Measurements from ENCODE around the gene DHX29.

Gene DHX29

DNA sequence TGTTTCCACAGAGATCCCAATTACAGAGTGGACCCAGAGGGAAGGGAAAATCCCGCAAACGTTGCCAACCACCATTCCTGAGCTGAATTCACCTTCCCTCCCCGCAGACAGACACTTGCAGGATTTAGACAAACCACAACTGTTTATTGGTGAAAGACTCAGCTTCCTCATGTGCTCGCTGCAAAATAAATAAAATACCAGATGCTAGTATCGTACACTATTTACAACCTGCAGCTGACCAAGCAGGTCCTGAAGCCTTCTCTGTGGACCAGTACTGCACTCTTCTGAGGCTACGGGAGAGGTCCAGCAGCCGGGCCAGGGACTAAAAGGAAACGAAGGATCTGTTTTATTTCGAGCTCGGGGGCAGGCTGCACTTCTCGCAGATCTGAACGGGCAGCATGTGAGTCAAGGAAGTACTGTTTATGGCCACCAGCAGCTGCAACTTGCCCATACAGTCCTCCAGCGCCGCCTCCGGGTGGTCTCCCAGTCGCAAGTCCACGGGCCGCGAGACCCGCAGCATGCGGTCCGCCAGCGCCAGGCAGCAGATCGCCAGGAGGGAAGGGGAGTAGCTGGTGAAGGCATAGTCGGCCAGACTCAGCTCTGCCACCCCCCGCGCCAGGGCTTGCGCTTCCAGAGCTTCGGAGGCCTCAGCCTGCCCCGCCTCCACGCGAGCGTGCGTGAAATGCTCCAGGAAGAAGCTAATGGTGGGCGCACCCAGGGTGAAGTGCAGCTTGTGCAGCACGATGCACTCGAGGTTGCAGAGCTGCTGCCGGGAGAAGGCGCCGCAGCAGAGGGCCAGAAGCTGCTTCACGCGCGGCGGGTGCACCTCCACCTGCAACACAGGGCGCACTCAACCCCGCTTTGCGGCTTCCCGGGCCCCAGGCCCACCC is 76.2 kb downstream of the DHX29 start:
- no peak for FAIRE-seq

DNA sequence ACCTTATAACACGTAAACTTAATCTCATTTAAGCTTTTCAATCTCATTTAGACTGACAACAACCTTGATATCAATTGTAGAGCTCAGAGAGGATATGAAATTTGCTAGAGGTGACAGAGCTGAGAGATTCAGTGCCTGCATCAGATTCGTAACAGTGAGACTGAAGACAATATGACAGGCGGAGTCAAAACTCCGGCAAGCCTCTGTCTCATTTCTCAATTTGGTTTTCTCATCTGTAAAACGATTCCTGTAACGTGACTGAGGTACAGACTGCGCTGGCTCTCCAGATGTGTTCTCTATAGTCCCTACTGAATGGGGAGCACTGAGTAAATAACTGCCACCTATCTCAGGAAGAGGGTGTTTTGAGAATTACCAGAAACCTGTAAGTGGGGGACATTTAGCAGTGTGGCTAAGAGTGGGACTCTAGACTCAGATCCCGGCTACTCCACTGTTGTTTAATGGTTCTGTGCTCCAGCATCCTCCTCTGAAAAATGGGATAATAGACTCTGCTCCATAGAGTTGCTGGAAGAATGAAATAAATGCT is 77.3 kb downstream of the DHX29 start:
- no peak for FAIRE-seq

DNA sequence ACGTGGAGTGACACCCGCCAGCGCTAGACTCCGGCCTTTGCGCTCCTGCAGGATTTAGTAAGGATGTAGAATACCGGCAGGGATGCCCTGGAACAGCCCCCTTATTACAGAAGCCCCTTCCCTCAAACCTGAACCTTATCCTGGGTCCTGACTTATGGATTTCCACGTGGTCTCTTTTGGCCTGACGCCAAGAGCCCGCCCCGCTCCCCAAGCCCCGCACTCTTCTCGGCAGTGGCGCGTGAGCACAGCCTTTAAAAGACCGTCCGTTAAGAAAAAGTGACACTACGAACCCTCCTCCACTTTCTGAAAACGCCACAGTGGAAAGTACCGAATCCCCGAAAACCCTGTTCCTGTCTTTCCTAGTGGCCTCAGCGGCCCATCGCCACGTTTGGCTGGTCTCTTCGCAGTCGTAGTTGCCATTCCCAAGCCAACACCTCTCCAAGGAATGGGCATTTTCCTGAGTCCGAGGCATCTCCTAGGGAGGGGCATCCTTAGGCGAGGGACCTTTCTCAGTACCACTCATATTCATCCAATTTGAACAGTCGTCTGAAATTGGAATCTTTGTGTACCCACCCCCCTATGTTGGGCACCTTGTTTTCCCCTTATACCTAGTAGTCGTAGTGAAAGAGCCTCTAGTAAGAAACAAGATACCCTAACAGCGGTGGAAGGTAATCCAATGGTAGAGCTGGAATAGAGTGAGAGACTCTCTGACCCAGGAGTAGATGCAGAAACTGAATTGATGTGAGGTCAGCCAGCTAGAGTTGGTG is 79.6 kb downstream of the DHX29 start:
- no peak for FAIRE-seq

DNA sequence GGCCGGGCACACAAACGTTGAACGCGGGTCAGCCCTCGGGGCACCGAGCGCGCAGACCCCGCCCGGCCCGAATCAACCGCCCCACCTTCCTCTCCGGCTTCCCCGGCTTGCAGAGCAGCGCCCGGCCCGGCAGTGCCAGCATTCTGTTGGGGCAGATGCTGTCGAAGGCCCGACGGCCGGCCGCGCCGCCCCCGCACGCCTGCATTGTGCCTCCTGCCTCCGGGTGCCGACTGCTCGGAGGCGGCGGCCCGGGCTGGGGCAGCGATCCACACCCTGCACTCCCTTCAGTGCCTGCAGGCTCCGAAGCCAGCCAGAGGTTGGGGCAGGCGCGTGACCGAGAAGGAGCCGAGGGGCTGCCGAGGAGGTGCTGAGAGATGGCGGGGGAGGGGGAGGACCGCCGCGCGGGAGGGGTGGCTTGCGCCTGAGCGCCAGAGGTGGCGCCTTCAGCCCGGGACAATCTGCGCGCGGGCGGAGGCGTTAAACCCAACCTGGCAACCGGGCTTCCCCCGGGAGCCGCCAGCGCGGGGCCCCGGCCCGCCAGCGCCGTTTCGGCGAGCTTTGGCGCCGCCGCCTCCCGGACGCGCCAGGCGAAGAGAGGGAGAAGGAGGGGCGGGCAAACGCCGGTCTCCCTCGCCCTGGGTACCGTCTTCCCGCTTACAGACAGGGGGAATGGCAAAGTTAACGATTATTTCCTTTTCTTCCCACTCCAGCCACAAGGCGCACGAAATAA is 80.4 kb downstream of the DHX29 start, which contains the start of gene MCIDAS:
Gene MCIDAS (minus strand): TSS at position 382 of the 730 bp plus-strand sequence. CDS start 177 bp downstream, at position 205.
- no peak for FAIRE-seq

DNA sequence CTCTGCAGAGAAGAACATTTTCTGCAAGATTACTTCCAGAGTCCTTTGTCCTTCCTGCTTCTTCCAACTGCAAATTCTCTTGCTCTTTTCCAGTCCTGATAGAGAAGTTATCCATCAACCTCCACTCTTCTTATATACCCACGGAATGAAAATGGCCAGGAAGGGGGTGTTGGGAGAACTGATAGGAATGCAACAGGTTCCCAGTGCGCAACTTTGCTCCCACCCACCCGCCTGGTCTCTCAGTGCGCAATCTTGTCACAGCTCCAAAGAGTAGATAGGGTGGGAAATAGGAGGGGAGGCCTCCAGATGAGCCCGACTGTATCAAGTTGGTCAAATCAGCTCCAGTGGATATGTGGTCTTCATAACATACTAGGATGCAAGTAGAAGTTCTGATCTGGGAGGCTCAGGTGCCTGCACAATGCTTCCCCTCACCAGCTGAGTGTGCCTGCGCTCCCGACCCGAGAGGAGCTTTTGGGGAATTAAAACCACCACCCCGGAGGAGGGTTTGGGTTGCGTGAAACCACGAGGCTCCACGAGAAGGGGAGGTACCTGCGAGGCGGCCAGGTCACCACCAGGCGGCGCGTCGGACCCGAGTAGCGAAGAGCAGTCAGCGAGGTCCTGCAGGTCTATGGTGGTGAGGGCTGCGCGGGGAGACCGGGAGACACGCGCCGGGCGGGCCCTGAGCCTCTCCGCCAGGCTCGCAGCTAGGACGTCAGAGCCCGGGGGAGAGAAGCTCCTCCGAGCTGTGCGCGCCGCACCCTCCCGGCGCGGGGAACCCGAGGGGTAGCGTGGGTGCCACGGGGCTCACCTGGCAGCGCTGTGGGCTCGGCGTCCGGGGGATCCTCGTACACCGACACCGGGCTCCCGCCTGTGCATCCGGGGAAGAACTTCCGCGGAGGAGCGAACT is 81.2 kb downstream of the DHX29 start:
- FAIRE-seq: no peak

DNA sequence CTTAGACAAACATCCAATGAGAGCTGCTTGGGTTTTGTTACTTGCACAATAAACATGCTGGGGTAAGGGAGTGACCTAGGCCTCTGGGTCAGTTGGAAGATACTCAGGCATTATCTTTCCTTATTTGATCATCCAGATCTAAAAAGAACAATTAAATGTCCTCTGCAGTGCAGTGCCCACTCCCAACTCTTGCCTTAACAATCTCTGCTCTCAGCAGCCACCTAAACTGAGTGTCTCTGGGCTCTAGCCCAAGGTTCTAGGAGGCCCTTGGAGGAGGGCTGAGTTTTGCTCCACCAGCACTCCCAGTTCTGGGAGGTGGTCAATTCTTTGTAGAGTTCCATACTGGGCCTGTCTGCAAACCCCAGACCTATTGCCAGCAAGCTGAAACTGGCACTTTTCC is 82.1 kb downstream of the DHX29 start:
- no peak for FAIRE-seq

DNA sequence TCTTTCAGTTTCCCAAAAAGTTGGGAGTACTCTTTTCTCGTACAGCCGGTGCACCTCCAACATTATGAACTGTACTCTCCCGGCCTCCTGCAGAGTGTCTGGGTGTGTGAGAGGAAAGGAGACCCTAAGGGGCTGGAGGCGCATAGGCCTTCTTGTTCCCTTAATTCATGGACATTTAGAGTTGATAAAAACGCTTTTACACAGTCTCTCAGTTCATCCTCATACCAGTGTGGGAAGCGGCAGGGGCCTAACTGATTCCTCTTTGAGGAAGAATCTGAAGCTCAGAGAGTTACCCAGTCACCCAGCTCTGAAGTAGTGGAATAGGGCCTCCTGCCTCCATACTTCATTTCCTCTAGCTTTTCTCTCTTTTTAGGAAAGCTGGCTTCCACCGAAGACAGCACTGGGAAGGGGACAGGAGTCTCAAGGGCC is 83.7 kb downstream of the DHX29 start:
- FAIRE-seq: no peak

DNA sequence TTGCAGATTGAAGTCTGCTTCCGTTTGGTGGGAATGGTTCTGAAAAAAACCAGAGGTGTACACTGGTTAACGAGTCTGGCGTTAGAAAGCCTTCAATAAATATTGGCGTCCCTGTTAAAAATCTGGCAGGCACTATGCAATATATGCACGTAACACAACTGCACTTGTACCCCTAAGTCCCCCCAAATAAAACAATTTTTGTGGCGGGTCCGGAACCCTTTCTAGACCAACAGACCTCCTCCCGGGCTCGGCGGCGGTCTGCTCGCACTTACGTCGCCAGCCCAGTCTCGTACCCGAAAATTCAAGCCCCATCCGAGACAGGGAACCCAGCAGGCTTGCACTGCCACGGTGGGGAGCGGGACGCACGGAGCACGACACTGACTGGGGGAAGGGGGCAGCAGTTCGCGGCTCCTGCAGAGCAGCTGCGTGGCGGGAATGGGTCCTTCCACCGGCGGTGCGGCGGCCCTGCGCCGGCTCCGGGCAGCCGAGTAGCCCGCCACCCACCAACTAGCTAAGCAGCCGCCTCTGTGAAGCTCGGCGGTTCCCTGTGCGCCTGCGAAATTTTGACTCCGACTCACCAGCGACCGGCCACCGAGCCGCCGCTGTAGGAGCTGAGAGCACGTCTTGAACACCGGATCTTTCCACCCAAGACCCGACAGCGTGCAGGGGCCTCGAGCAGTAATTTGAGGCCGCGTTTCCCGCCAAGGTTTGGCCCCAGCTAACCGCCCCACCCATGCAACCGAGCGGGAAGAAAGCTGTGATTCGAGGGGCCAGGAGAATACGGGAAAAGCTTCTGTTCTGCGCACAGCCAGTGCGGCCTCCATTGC is 84.3 kb downstream of the DHX29 start:
- FAIRE-seq: no peak

DNA sequence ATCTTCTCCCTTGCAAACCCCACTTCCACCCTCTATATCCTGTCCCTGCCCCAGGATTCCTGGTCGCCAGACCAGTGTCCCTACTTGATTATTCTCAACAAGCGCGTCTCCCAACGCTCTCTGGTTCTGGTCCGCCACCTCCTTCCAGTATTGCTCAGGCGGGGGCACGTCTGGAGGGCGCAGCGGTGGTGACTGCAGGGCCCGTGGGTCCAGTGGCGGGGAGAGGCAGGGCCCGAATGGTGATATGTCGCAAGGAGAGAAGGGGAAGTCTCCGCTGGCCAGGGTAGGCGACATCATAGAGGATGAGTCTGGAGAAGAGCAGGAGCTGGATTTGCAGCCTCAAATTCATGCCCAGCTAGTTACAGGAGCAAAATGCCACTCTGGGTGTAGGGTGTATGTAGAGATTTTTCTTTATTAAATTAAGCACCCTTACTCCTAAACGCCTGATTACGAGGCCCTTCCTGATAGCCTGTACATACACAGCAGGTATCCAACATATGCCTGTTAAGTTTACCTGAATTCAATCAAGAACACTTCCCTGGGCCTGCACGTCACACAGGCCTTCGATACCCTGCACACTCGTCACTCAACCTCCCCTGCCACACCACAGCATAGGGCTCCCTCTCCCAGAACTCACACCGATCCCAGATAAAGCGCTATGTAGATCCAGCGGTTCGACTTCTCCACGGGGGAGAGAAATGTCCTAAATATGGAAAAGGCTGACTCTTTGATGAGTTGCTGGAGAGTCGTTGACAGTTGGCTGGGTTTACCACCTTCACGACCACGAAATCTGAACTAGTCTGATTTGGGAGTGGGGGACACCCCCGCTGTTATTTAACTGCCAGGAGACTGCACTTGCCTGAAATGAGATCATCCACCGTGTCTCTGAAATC is 85.2 kb downstream of the DHX29 start:
- no peak for FAIRE-seq

DNA sequence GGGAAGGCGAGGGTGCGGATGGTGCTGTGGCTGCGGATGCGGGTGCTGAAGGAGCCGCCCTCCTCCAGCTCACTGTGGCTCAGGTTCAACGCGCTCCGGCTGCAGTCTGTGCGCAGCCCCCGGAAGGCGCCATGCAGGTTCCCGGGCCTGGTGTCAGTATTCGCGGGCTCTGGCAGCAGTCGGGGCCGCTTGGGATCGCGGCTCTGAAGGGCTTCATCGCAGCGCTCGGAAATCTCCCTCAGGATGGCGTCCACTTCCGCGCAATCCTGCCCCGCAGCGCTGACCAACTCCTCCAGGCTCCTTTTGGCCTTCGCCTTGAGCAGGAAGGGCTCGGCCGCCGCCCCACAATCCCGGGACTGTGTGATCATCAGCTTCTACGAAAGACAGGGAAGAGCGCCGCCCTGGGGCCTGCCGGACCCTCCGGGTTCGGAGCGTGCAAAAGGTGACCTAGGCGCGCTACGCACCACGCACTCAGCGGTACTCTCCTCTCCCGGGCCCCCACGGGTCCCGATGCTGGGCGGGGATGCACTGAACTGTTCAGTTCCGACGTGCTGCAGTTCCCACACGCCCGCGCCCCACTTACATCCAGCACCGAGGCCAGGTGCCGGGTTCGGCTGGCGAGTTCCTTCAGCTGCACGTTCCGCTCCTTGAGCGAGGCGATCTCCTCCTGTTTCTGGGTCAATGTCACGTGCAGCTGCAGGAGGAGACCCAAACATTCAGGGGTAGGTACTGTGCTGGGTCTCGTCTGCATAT is 86.9 kb downstream of the DHX29 start:
- FAIRE-seq: no peak

DNA sequence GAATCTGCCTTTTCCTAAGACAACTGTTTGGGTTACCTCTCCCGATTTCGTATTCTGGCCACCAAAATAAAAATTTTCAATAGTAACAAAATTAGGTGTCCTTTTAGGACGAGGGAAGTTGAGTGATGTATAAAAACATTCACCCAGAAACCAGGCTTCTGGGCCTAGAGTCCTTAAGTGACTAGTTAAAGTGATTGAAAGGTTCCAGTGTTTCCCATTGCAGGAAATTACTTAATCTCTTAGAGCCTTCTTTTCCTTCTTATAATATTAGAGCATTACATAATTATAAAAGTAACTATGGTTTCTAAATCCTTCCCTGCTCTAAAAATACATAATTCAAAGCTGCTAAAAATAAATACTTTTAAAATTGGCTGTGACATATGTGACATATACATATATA is 87.7 kb downstream of the DHX29 start:
- FAIRE-seq: no peak

DNA sequence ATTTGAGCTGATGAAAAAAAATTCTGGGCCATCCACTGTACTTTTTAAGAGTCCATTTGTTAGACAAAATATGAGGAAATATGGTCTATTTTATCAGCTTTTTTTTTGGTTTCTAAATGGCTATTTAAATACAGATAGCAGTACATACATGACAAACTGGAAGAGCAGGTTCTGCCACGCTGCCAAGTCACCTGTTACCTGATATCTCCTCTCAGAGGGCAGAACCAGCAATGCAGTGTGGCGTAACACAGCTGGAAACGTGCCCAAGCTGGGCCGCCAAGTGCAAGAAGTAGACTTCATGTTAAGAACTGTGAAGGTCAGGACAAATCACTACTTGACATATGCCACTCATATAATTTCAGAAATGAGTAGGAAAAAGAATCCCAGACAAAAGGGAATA is 88.5 kb downstream of the DHX29 start:
- no peak for FAIRE-seq

DNA sequence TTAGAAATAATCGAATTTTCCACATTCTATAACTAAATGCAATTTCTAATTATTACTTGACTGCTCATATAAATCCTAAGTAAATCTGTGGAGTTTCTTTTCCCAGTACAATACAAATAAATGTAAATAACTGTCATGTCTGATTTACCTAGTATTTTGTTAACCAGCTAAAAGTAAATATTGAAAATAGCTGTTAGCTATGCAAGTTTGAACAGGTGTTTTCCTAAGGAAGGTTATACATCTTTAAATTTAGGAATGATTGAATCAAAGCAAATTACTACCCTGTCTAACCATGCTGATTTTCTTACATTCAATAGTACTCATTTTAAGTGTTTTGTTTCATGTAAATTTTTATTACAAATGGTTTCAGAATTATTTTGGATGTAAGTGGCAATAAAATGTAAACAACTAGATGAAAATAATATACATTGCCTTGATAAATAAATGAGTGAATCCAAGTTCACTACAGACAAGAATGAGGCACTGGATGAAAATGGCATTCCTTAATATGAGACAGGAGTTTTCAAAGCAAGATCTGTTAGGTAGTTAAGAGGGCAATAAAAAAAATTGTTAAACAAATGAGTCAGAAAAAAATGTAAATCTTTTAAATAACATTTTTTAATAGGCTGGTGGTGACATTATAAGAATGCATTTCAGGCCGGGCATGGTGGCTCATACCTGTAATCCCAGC is 96.2 kb downstream of the DHX29 start:
- no peak for FAIRE-seq

Measured in colon (tissue), 2 donors.